Dedifferentiated amniotic fluid mesenchymal stem cell (primary cell): ENCODE results near the gene DOCK3.
A peak's percentile ranks its signal among the peaks of the same experiment; 100 is the strongest.
"Not testable (repeated sequence)": the region's sequence is repeated elsewhere in the genome, so short reads cannot be mapped to it uniquely, and the experiment has no call there.

Experiments used
- DNase-seq: peaks from one replicate; pipeline ENCODE4 v3.0.0-alpha.2; 2016; ENCODE audit errors: extremely low spot score

Gene DOCK3

GRCh38 chr3:51306093-51306492, 631.4 kb downstream of the DOCK3 start:
- peak; percentile 8 for DNase-seq

- DNase-seq: no peak
Measured at GRCh38 chr3:51307458-51307857, 632.7 kb downstream of the DOCK3 start.

- DNase-seq: not testable (repeated sequence)
Measured at GRCh38 chr3:51307945-51308607, 633.3 kb downstream of the DOCK3 start.

- DNase-seq: peak; percentile 13
Measured at GRCh38 chr3:51311055-51311454, 636.3 kb downstream of the DOCK3 start.

- DNase-seq: no peak
Measured at GRCh38 chr3:51328206-51328605, 653.5 kb downstream of the DOCK3 start.

GRCh38 chr3:51330046-51330445, 655.3 kb downstream of the DOCK3 start:
- DNase-seq: no peak

- no peak for DNase-seq
Measured at GRCh38 chr3:51332156-51332555, 657.4 kb downstream of the DOCK3 start.

- DNase-seq: no peak
Measured at GRCh38 chr3:51333021-51333420, 658.3 kb downstream of the DOCK3 start.

GRCh38 chr3:51336261-51336660, 661.5 kb downstream of the DOCK3 start:
- DNase-seq: no peak

- no peak for DNase-seq
Measured at GRCh38 chr3:51337666-51338065, 662.9 kb downstream of the DOCK3 start.

GRCh38 chr3:51338632-51339031, 663.9 kb downstream of the DOCK3 start:
- DNase-seq: no peak

- DNase-seq: peak; percentile 91
Measured at GRCh38 chr3:51340013-51340829, 665.5 kb downstream of the DOCK3 start.

- no peak for DNase-seq
Measured at GRCh38 chr3:51340989-51341636, 666.4 kb downstream of the DOCK3 start.

GRCh38 chr3:51343918-51344687, 669.4 kb downstream of the DOCK3 start:
- DNase-seq: peak; percentile 79

- no peak for DNase-seq
Measured at GRCh38 chr3:51350751-51351150, 676.0 kb downstream of the DOCK3 start.

- no peak for DNase-seq
Measured at GRCh38 chr3:51353131-51353530, 678.4 kb downstream of the DOCK3 start.

- no peak for DNase-seq
Measured at GRCh38 chr3:51353691-51354090, 679.0 kb downstream of the DOCK3 start.

GRCh38 chr3:51354172-51354571, 679.4 kb downstream of the DOCK3 start:
- no peak for DNase-seq

GRCh38 chr3:51354731-51355615, 680.2 kb downstream of the DOCK3 start:
- DNase-seq: no peak

GRCh38 chr3:51355891-51356578, 681.3 kb downstream of the DOCK3 start:
- no peak for DNase-seq
